HCT116 (cell line): ENCODE results near the gene UQCC2. TPM values are rescaled to one million over a fixed set of nuclear protein-coding genes. Genes with fewer than 3 reads are reported as not detected.

ENCODE experiments used
- ATAC-seq: fragments of 200-7000 bp; cut with Tn5 transposase; 2 replicates; pipeline ENCODE4 v1.9.1; 2020; ENCODE audit warnings: mild to moderate bottlenecking, moderate library complexity
- BruUV-seq: library from RNA; stranded (reverse); fragments of 400-500 nt; replicated peaks from 2 replicates; lab custom pipeline; 2021; lab: Mats Ljungman, UMichigan
- CTCF ChIA-PET: fragments of 300-600 bp; sonication (Branson Sonifier 250); formaldehyde crosslinking; loops from one replicate; lab custom pipeline; 2021; ENCODE audit warnings: antibody characterized with exemption; lab: Charles Lee
- POLR2A ChIA-PET: fragments of 300-600, 350-600 bp; sonication (Branson Sonifier 250); formaldehyde crosslinking; loops from one replicate; lab custom pipeline; 2021; ENCODE audit warnings: antibody characterized with exemption; lab: Charles Lee
- RAD21 ChIA-PET, 2 experiments: fragments of 300-600 bp; sonication (Branson Sonifier 250); formaldehyde crosslinking; loops; one replicate each; lab custom pipeline; 2023; ENCODE audit warnings: low total read pairs in 2 of 2; ENCODE audit not compliant: uncharacterized antibody in 2 of 2, unreplicated experiment in 2 of 2, low non-redundant PET in 1 of 2; lab: Charles Lee
- DNase-seq: peaks from one replicate; pipeline ENCODE4 v3.0.0-alpha.2; 2010; ENCODE audit warnings: low read depth, low spot score
- H2AFZ ChIP-seq: fragments of 200-600 bp; shearing (Covaris generic), sonication (generic); 2 replicates; pipeline ENCODE4 v1.6.1; 2017; ENCODE audit warnings: low read depth, mixed run types, mixed read lengths, antibody characterized with exemption, low read length; ENCODE audit not compliant: poor library complexity, severe bottlenecking
- H3K27ac ChIP-seq: 2 replicates; pipeline ENCODE4 v1.5.1; 2012; ENCODE audit warnings: low read depth, low read length
- H3K27me3 ChIP-seq: fragments of 200-600 bp; sonication (generic); 2 replicates; pipeline ENCODE4 v1.6.1; 2016; ENCODE audit warnings: mixed run types, low read length, mixed read lengths; ENCODE audit not compliant: insufficient read depth
- H3K36me3 ChIP-seq, 2 experiments: fragments of 200-500 bp in 1 of 2; fragments of 200-600 bp in 1 of 2; sonication (Bioruptor generic) in 1 of 2; sonication (generic) in 1 of 2; 2 replicates each; pipeline versions ENCODE4 v1.5.1 to v1.6.1; 2014 to 2016; ENCODE audit warnings: low read length in 2 of 2, inconsistent platforms in 1 of 2, mixed read lengths in 1 of 2, mixed run types in 1 of 2; ENCODE audit not compliant: insufficient read depth in 2 of 2, control insufficient read depth in 1 of 2
- H3K4me1 ChIP-seq, 2 experiments: fragments of 200-600 bp in 1 of 2; sonication (generic) in 1 of 2; 2 replicates each; pipeline versions ENCODE4 v1.5.1 to v1.6.1; 2012 to 2017; ENCODE audit warnings: low read length in 2 of 2, inconsistent platforms in 1 of 2, mild to moderate bottlenecking in 1 of 2, mixed read lengths in 1 of 2, mixed run types in 1 of 2, moderate library complexity in 1 of 2; ENCODE audit not compliant: insufficient read depth in 2 of 2, control insufficient read depth in 1 of 2
- H3K4me2 ChIP-seq: fragments of 200-600 bp; sonication (generic); 2 replicates; pipeline ENCODE4 v1.6.1; 2017; ENCODE audit warnings: mixed run types, low read length, mixed read lengths
- H3K4me3 ChIP-seq, 2 experiments: fragments of 200-600 bp in 1 of 2; sonication (generic) in 1 of 2; replicated peaks in 1 of 2; 2 replicates each; pipeline ENCODE4 v1.5.1; 2011 to 2016; ENCODE audit warnings: low read length in 2 of 2, control low read depth in 1 of 2, low read depth in 1 of 2, mild to moderate bottlenecking in 1 of 2, mixed read lengths in 1 of 2, mixed run types in 1 of 2
- H3K79me2 ChIP-seq: fragments of 200-600 bp; sonication (generic); 2 replicates; pipeline ENCODE4 v1.6.1; 2017; ENCODE audit warnings: mild to moderate bottlenecking, mixed run types, low read length, moderate library complexity, mixed read lengths; ENCODE audit not compliant: insufficient read depth
- H3K9ac ChIP-seq: fragments of 200-600 bp; sonication (generic); 2 replicates; pipeline ENCODE4 v1.6.1; 2016; ENCODE audit warnings: low read length, mixed read lengths
- H3K9me2 ChIP-seq: fragments of 200-600 bp; sonication (generic), shearing (Covaris generic); 2 replicates; pipeline ENCODE4 v1.6.1; 2017; ENCODE audit warnings: mixed run types, mild to moderate bottlenecking, moderate library complexity; ENCODE audit not compliant: insufficient read depth
- H3K9me3 ChIP-seq, 2 experiments: fragments of 200-500 bp in 1 of 2; fragments of 200-600 bp in 1 of 2; sonication (Bioruptor generic) in 1 of 2; sonication (generic) in 1 of 2; 2 replicates each; pipeline ENCODE4 v1.6.1; 2014 to 2017; ENCODE audit warnings: low read length in 2 of 2, mixed read lengths in 2 of 2, inconsistent platforms in 1 of 2, low read depth in 1 of 2, mild to moderate bottlenecking in 1 of 2, mixed run types in 1 of 2, moderate library complexity in 1 of 2; ENCODE audit not compliant: control insufficient read depth in 1 of 2, insufficient read depth in 1 of 2
- H4K20me1 ChIP-seq: fragments of 200-600 bp; sonication (generic), shearing (Covaris generic); 2 replicates; pipeline ENCODE4 v1.6.1; 2017; ENCODE audit warnings: mixed run types, mild to moderate bottlenecking, moderate library complexity; ENCODE audit not compliant: insufficient read depth
- CTCF ChIP-seq, 3 experiments: fragments of 200-600 bp in 1 of 3; sonication (generic) in 1 of 3; IDR thresholded peaks in 2 of 3; conservative IDR thresholded peaks in 1 of 3; 2 replicates each; pipeline ENCODE4 v1.5.1; 2012 to 2017; ENCODE audit warnings: low read depth in 2 of 3, low read length in 2 of 3, antibody characterized with exemption in 1 of 3, borderline replicate concordance in 1 of 3, control low read depth in 1 of 3, mild to moderate bottlenecking in 1 of 3, mixed read lengths in 1 of 3, mixed run types in 1 of 3, moderate library complexity in 1 of 3; ENCODE audit not compliant: insufficient read depth in 1 of 3
- ELF1 ChIP-seq: IDR thresholded peaks from 2 replicates; pipeline ENCODE4 v1.6.1; 2012; ENCODE audit warnings: low read depth, borderline replicate concordance
- JUND ChIP-seq: IDR thresholded peaks from 2 replicates; pipeline ENCODE4 v1.6.1; 2012
- POLR2A ChIP-seq: IDR thresholded peaks from 2 replicates; pipeline ENCODE4 v1.7.0; 2011; ENCODE audit warnings: borderline replicate concordance; ENCODE audit not compliant: insufficient read depth, insufficient read length; ENCODE audit errors: extremely low read depth
- intact Hi-C: fragments of 100-400 bp; cut with micrococcal nuclease; formaldehyde crosslinking; loops from 2 replicates; pipeline ENCODE4 v1.10.0; 2022
- total RNA-seq: library from RNA; stranded (reverse); gene quantifications from one replicate; pipeline ENCODE4 v1.2.1, GENCODE V29; 2021; ENCODE audit not compliant: unreplicated experiment
- TF ChIP-seq, protein P1 (sequence below): IDR thresholded peaks from 2 replicates; pipeline ENCODE4 v1.6.1; 2012; ENCODE audit warnings: low read depth

Gene UQCC2
- total RNA-seq, 1 experiment from 2014 or later, result 95.1 TPM

DNA sequence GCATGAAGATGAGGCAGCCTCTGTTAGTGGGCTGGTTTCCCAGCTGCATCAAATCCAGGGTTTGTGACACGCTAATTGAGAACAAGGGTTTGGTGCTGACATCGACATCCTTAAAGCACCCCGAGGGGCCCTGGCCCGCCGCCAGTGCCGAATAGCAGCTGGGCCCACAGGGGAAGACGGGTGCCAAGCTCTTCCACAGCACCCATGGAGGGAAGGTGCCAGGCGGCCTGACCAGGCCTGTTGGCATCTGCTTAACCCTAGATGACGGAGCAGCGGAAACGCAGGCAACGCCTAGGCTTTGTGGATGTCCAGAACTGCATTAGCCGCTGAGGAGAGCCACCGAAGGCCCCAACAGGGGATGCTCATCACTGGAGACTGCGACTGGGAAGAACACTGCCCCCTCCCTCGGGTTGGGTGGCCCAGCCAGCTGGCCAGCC lies 16.0 kb downstream of the UQCC2 start:
- Histone ChIP-seq H3K27ac (no peak overlapping the region), H2AFZ (no peak overlapping the region), H3K4me1 (peaks cover 4 to 5% of the 10 kb centered on the region in 2 experiments; a peak in 2 of 4 replicates), H3K27me3 (no peaks in the 10 kb centered on the region), H3K9ac (no peak overlapping the region), H3K4me2 (no peak overlapping the region), H4K20me1 (no peaks in the 10 kb centered on the region), H3K9me2 (no peaks in the 10 kb centered on the region), H3K36me3 (peaks cover 38 to 79% of the 10 kb centered on the region in 2 experiments), H3K4me3 (no peak overlapping the region), H3K9me3 (no peaks in the 10 kb centered on the region), H3K79me2 (peaks cover 3% of the 10 kb centered on the region; the same call in 1 of the 2 replicates)
- POLR2A ChIA-PET, result no interaction called here
- no peak for ATAC-seq
- TF ChIP-seq CTCF (IDR thresholded peaks at IDR 0.05 in 2 of 3, conservative IDR thresholded peaks at IDR 0.05 in 1 of 3; ENCODE audit: borderline replicate concordance in 1 of 3, insufficient read depth in 1 of 3, low read depth in 2 of 3, low read length in 2 of 3) (no peak), POLR2A (no peak)
- intact Hi-C loops, result no loop called here
- CTCF ChIA-PET, result no interaction called here
- RAD21 ChIA-PET, result no interaction called here
- no TSS peak for BruUV-seq
- DNase-seq, result no peak

- DNase-seq (no peak), ATAC-seq (peak; percentile 15; the same call in 1 of the 2 replicates)
- ChIA-PET RAD21 (no interaction called here), CTCF (no interaction called here), POLR2A (interaction anchor here (1.8 kb wide), 1 partner anchor 16 kb away, joined by 5 read pairs; the partner anchor contains the start of gene UQCC2)
- Histone ChIP-seq H4K20me1 (no peaks in the 10 kb centered on the region), H3K27me3 (no peaks in the 10 kb centered on the region), H3K4me1 (peaks cover 4 to 5% of the 10 kb centered on the region in 2 experiments; a peak in 2 of 4 replicates), H3K4me2 (no peak overlapping the region), H3K9me3 (no peaks in the 10 kb centered on the region), H3K9me2 (no peaks in the 10 kb centered on the region), H3K4me3 (no peak overlapping the region), H3K36me3 (peaks cover 36 to 77% of the 10 kb centered on the region in 2 experiments), H2AFZ (no peak overlapping the region), H3K79me2 (peaks cover 3% of the 10 kb centered on the region; the same call in 1 of the 2 replicates), H3K9ac (no peak overlapping the region), H3K27ac (no peak overlapping the region)
- intact Hi-C loops, result no loop called here
- TF ChIP-seq CTCF (IDR thresholded peaks at IDR 0.05 in 2 of 3, conservative IDR thresholded peaks at IDR 0.05 in 1 of 3; ENCODE audit: borderline replicate concordance in 1 of 3, insufficient read depth in 1 of 3, low read depth in 2 of 3, low read length in 2 of 3) (no peak), JUND (no peak), POLR2A (no peak), ELF1 (no peak)
- TF ChIP-seq, protein P1, sequence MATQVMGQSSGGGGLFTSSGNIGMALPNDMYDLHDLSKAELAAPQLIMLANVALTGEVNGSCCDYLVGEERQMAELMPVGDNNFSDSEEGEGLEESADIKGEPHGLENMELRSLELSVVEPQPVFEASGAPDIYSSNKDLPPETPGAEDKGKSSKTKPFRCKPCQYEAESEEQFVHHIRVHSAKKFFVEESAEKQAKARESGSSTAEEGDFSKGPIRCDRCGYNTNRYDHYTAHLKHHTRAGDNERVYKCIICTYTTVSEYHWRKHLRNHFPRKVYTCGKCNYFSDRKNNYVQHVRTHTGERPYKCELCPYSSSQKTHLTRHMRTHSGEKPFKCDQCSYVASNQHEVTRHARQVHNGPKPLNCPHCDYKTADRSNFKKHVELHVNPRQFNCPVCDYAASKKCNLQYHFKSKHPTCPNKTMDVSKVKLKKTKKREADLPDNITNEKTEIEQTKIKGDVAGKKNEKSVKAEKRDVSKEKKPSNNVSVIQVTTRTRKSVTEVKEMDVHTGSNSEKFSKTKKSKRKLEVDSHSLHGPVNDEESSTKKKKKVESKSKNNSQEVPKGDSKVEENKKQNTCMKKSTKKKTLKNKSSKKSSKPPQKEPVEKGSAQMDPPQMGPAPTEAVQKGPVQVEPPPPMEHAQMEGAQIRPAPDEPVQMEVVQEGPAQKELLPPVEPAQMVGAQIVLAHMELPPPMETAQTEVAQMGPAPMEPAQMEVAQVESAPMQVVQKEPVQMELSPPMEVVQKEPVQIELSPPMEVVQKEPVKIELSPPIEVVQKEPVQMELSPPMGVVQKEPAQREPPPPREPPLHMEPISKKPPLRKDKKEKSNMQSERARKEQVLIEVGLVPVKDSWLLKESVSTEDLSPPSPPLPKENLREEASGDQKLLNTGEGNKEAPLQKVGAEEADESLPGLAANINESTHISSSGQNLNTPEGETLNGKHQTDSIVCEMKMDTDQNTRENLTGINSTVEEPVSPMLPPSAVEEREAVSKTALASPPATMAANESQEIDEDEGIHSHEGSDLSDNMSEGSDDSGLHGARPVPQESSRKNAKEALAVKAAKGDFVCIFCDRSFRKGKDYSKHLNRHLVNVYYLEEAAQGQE, result no peak
- BruUV-seq, result no TSS peak
Observed at GRCh38 chr6:33694977-33695376, 16.5 kb downstream of the UQCC2 start.
